SH-SY5Y (cell line): ENCODE results near the gene RPL32.

Experiments
- GATA2 ChIP-seq: IDR thresholded peaks from 2 replicates; pipeline ENCODE4 v1.6.1; 2011; ENCODE audit warnings: mild to moderate bottlenecking, low read depth, low read length
- GATA3 ChIP-seq: IDR thresholded peaks from 2 replicates; pipeline ENCODE4 v1.6.1; 2011; ENCODE audit warnings: low read depth, mild to moderate bottlenecking, low read length, moderate library complexity

Gene RPL32

DNA sequence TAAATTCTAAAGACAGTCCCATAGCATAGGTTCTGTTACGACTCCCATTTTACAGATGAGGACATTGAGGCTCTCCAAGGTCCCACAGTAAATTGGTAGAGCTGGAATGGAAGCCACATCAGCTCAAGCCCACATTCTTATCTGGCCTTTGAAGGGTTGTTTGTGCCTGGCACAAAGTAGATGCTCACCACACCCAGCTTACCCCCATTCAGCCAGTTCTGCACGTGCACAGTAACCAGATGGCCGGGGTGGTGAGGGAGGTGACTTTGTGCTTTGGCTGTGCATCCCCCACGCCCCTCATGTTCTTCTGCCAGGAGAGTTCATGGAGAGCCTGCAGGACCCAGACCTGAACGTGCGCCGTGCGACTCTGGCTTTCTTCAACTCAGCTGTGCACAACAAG, 16.2 kb downstream of the RPL32 start:
- no peak for TF ChIP-seq GATA2
- no peak for TF ChIP-seq GATA3

DNA sequence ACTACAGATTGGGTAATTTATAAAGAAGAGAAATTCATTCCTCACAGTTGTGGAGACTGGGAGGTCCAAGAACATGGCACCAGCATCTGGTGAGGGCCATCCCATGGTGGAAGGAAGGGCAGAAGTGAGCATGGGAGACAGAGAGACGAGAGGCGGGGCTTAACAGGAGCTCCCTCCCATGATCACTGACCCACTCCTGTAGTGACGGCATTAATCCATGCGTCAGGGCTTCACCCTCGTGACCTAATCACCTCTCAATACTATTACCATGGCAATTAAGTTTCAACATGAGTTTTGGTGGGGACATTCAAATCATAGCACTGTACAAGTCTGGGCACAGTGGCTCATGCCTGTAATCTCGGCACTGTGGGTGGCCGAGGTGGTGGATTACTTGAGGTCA, 17.1 kb downstream of the RPL32 start:
- TF ChIP-seq GATA2, result no peak
- TF ChIP-seq GATA3, result no peak

- no peak for TF ChIP-seq GATA2
- TF ChIP-seq GATA3, result no peak
These were observed 18.5 kb downstream of the RPL32 start for GRCh38 chr3:12822725-12823373.

- no peak for TF ChIP-seq GATA2
- no peak for TF ChIP-seq GATA3
These were observed 22.6 kb downstream of the RPL32 start for GRCh38 chr3:12818773-12819172.

DNA sequence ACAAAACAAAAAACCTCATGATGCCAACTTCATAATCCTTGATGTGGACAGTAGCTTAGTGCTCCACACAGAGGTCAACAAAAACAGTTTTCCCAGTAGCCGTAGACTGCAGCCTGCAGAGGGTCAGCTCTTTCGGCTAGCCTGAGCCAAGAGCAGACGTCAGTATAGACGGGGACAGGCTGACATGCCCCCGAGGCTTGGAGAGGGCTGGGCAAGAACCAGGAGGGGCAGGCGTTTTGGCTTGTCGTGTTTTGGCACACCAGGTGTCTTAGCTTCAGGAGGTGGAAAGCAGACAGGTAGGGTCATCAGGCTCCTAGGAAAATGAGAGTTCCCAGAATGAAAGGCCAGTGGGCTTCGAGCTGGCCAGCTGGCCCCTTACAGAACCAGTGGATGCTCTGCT, 23.1 kb downstream of the RPL32 start:
- TF ChIP-seq GATA2, result no peak
- no peak for TF ChIP-seq GATA3

DNA sequence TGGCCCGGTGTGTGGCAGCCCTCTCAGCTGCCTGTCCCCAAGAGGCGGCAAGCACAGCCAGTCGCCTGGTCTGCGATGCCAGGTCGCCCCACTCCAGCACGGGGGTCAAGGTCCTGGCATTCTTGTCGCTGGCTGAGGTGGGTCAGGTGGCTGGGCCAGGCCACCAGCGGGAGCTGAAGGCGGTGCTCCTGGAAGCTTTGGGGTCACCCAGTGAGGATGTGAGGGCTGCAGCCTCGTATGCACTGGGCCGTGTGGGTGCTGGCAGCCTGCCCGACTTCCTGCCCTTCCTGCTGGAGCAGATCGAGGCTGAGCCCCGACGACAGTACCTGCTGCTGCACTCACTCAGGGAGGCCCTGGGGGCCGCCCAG, 24.0 kb downstream of the RPL32 start:
- TF ChIP-seq GATA3 (no peak), GATA2 (no peak)

GRCh38 chr3:12816521-12817342, 24.6 kb downstream of the RPL32 start:
- TF ChIP-seq GATA2, result no peak
- no peak for TF ChIP-seq GATA3

GRCh38 chr3:12815719-12816118, 25.6 kb downstream of the RPL32 start:
- no peak for TF ChIP-seq GATA2
- TF ChIP-seq GATA3, result no peak

GRCh38 chr3:12815078-12815477, 26.3 kb downstream of the RPL32 start:
- TF ChIP-seq GATA2, result no peak
- TF ChIP-seq GATA3, result no peak

DNA sequence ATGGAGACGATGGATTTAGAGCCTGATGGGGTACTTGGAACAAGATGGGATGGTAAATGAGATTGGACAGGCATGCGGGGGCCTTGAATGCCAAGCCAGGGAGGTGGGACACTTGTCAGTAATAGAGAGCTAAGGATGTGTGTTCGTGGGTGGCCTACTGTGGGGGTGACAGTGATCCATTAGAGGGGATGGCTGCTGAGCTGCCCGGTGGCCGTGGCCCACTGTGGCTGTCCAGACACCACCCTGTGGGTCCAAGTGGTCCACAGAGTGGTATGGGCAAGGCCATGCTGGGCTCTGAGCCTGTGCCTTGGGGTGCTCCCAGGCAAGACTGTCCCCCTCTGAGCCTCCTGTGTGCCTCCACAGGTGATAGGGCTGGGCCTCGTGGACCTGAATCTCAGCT, 27.4 kb downstream of the RPL32 start:
- TF ChIP-seq GATA3, result no peak
- TF ChIP-seq GATA2, result no peak

- TF ChIP-seq GATA3 (no peak), GATA2 (no peak)
These were observed 28.6 kb downstream of the RPL32 start for GRCh38 chr3:12812812-12813211.

DNA sequence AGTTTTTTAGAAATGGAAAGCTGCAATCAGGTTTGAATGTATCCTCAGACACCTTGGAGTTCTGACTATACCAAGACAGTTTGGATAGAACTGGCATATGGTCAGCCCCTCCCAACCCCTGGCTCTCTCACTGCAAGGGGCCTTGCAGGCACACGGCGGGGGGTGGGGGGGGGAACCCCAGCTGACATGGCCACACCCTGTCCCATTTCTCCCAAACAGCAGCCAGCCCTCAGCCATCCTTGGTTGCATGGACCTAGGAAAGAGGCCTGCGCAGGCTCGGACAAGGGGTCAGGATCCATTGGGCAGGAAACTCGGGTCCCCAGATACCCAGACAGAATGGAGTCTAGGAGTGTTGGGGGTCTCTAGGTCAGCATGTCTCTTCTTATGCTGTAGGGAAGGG, 30.4 kb downstream of the RPL32 start:
- TF ChIP-seq GATA2 (no peak), GATA3 (no peak)

GRCh38 chr3:12810013-12810780, 31.2 kb downstream of the RPL32 start:
- TF ChIP-seq GATA2, result no peak

- TF ChIP-seq GATA2, result no peak
These were observed 31.9 kb downstream of the RPL32 start for GRCh38 chr3:12809435-12809834.

DNA sequence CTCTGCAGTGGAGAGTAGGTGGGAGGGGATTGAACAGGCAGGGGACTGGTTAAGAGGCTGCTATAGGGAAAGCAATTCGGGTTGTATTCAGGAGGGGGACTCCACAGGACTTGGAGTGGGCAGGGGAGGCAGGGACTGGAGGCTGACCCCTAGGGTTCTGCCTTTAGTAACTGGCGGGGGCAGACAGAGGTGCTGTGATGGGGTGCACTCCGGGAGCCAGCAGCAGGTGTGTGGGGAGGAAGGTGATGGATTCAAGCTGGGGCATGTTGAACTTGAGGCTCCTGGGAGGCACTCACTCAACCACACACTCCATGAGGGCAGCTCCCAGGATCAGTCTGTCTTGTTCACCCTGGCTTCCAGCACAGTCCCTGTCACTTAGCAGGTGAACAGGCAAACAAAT, 32.4 kb downstream of the RPL32 start:
- TF ChIP-seq GATA3 (no peak), GATA2 (no peak)

- TF ChIP-seq GATA3 (no peak), GATA2 (no peak)
These were observed 32.8 kb downstream of the RPL32 start for GRCh38 chr3:12808587-12808986.
